H1 (cell line): ENCODE data around the gene SAXO1. TPM values are rescaled to one million over a fixed set of nuclear protein-coding genes. Genes with fewer than 3 reads are reported as not detected.

Experiments
- CTCF ChIA-PET: fragments of 300-600 bp; sonication (Branson Sonifier 250); formaldehyde crosslinking; loops from one replicate; lab custom pipeline; 2021; ENCODE audit not compliant: partially characterized antibody; lab: Charles Lee
- POLR2A ChIA-PET: fragments of 300-600 bp; sonication (Branson Sonifier 250); formaldehyde crosslinking; loops from one replicate; lab custom pipeline; 2021; ENCODE audit warnings: inconsistent platforms; ENCODE audit not compliant: partially characterized antibody; lab: Charles Lee
- DNase-seq, 2 experiments: peaks; one replicate each; pipeline versions ENCODE4 v3.0.0 to v3.0.0-alpha.2; 2010 to 2022; ENCODE audit warnings: low spot score in 2 of 2, low read depth in 1 of 2, mixed read lengths in 1 of 2
- FAIRE-seq: peaks from 2 replicates; lab custom pipeline; 2011; peaks lifted over from hg19 to GRCh38; lab: Jason Lieb, UNC
- H2AFZ ChIP-seq: 2 replicates; pipeline ENCODE4 v1.8.1; 2012; ENCODE audit warnings: low read length, inconsistent platforms
- H2AK5ac ChIP-seq: 2 replicates; pipeline ENCODE4 v1.6.1; 2013; ENCODE audit warnings: low read depth, low read length
- H2BK120ac ChIP-seq: replicated peaks from 2 replicates; pipeline ENCODE3; 2013; ENCODE audit warnings: low read depth, low read length, inconsistent platforms
- H2BK12ac ChIP-seq: 2 replicates; pipeline ENCODE4 v1.6.1; 2013; ENCODE audit warnings: low read depth, low read length
- H2BK15ac ChIP-seq: 2 replicates; pipeline ENCODE4 v1.6.1; 2013; ENCODE audit warnings: low read length
- H2BK20ac ChIP-seq: 2 replicates; pipeline ENCODE4 v1.6.1; 2013; ENCODE audit warnings: low read length
- H2BK5ac ChIP-seq: 2 replicates; pipeline ENCODE4 v1.6.1; 2013; ENCODE audit warnings: low read depth, low read length
- H3K14ac ChIP-seq: 2 replicates; pipeline ENCODE4 v1.6.1; 2013; ENCODE audit warnings: inconsistent platforms; ENCODE audit not compliant: insufficient read length
- H3K18ac ChIP-seq: 2 replicates; pipeline ENCODE4 v1.6.1; 2013; ENCODE audit warnings: low read length; ENCODE audit errors: extremely low read depth
- H3K23ac ChIP-seq: 2 replicates; pipeline ENCODE4 v1.6.1; 2013; ENCODE audit warnings: inconsistent platforms; ENCODE audit not compliant: insufficient read length
- H3K23me2 ChIP-seq: 2 replicates; pipeline ENCODE4 v1.6.1; 2013; ENCODE audit warnings: low read depth, low read length
- H3K27ac ChIP-seq: 2 replicates; pipeline ENCODE4 v1.6.1; 2011; ENCODE audit warnings: low read depth, low read length, inconsistent platforms
- H3K27me3 ChIP-seq, 4 experiments: replicated peaks in 1 of 4; 1 replicate in 1 of 4; 2 replicates in 3 of 4; pipeline versions ENCODE4 v1.6.1 to v1.8.1; 2011 to 2013; ENCODE audit warnings: low read length in 3 of 4, mild to moderate bottlenecking in 3 of 4, inconsistent platforms in 2 of 4, mixed read lengths in 2 of 4, moderate library complexity in 1 of 4; ENCODE audit not compliant: control insufficient read depth in 3 of 4, insufficient read depth in 3 of 4; ENCODE audit errors: extremely low read depth in 1 of 4
- H3K36me3 ChIP-seq, 4 experiments: 2 replicates each; pipeline versions ENCODE4 v1.6.1 to v1.8.1; 2011 to 2013; ENCODE audit warnings: mild to moderate bottlenecking in 4 of 4, low read length in 3 of 4, moderate library complexity in 2 of 4, control low read depth in 1 of 4, inconsistent platforms in 1 of 4; ENCODE audit not compliant: insufficient read depth in 4 of 4, control insufficient read depth in 2 of 4
- H3K4ac ChIP-seq: replicated peaks from 2 replicates; pipeline ENCODE3; 2013; ENCODE audit warnings: low read length, low read depth, mixed read lengths, inconsistent platforms; ENCODE audit not compliant: insufficient read length
- H3K4me1 ChIP-seq, 4 experiments: replicated peaks in 1 of 4; 1 replicate in 1 of 4; 2 replicates in 3 of 4; pipeline versions ENCODE4 v1.6.1 to v1.8.1; 2011 to 2013; ENCODE audit warnings: low read length in 3 of 4, inconsistent platforms in 2 of 4, mixed read lengths in 1 of 4; ENCODE audit not compliant: insufficient read depth in 4 of 4, control insufficient read depth in 3 of 4
- H3K4me2 ChIP-seq, 2 experiments: 2 replicates each; pipeline versions ENCODE4 v1.6.1 to v1.8.1; 2011 to 2013; ENCODE audit warnings: low read depth in 2 of 2, low read length in 2 of 2, control low read depth in 1 of 2, inconsistent platforms in 1 of 2, mild to moderate bottlenecking in 1 of 2; ENCODE audit not compliant: insufficient read depth in 1 of 2
- H3K4me3 ChIP-seq, 4 experiments: fragments of 200-600, 300-600 bp in 1 of 4; sonication (generic), shearing (Covaris generic), sonication (Bioruptor Twin) in 1 of 4; 2 replicates each; pipeline versions ENCODE4 v1.5.1 to v1.8.1; 2011 to 2016; ENCODE audit warnings: low read length in 4 of 4, low read depth in 3 of 4, control low read depth in 2 of 4, inconsistent platforms in 2 of 4, mild to moderate bottlenecking in 2 of 4, mixed read lengths in 1 of 4, moderate library complexity in 1 of 4; ENCODE audit not compliant: insufficient read depth in 2 of 4; ENCODE audit errors: extremely low read depth in 1 of 4
- H3K56ac ChIP-seq: replicated peaks from 2 replicates; pipeline ENCODE3; 2013; ENCODE audit warnings: low read depth, mild to moderate bottlenecking, mixed read lengths, low read length, inconsistent platforms; ENCODE audit not compliant: insufficient read length
- H3K79me1 ChIP-seq: 2 replicates; pipeline ENCODE4 v1.6.1; 2013; ENCODE audit warnings: low read depth, low read length, control low read depth
- H3K79me2 ChIP-seq, 2 experiments: 2 replicates each; pipeline versions ENCODE4 v1.6.1 to v1.8.1; 2012 to 2013; ENCODE audit warnings: low read length in 2 of 2, mild to moderate bottlenecking in 2 of 2, inconsistent platforms in 1 of 2; ENCODE audit not compliant: insufficient read depth in 2 of 2, control insufficient read depth in 1 of 2
- H3K9ac ChIP-seq, 4 experiments: replicated peaks in 1 of 4; 1 replicate in 1 of 4; 2 replicates in 3 of 4; pipeline versions ENCODE4 v1.6.1 to v1.8.1; 2011 to 2013; ENCODE audit warnings: low read depth in 3 of 4, low read length in 3 of 4, control low read depth in 2 of 4, mild to moderate bottlenecking in 2 of 4, moderate library complexity in 2 of 4, inconsistent platforms in 1 of 4; ENCODE audit errors: extremely low read depth in 1 of 4
- H3K9me3 ChIP-seq, 2 experiments: 2 replicates each; pipeline versions ENCODE4 v1.6.1 to v1.8.1; 2012 to 2013; ENCODE audit warnings: mild to moderate bottlenecking in 2 of 2, moderate library complexity in 2 of 2, control low read depth in 1 of 2, inconsistent platforms in 1 of 2, low read depth in 1 of 2, low read length in 1 of 2, mixed read lengths in 1 of 2; ENCODE audit not compliant: insufficient read depth in 2 of 2
- H4K20me1 ChIP-seq, 2 experiments: replicated peaks in 1 of 2; 2 replicates each; pipeline versions ENCODE3 to v1.8.1; 2011 to 2013; ENCODE audit warnings: inconsistent platforms in 2 of 2, low read length in 2 of 2, mild to moderate bottlenecking in 1 of 2; ENCODE audit not compliant: insufficient read depth in 2 of 2, control insufficient read depth in 1 of 2
- H4K5ac ChIP-seq: 2 replicates; pipeline ENCODE4 v1.6.1; 2013; ENCODE audit warnings: low read length, low read depth, mixed read lengths, inconsistent platforms; ENCODE audit not compliant: insufficient read length
- H4K8ac ChIP-seq: 2 replicates; pipeline ENCODE4 v1.8.0; 2013; ENCODE audit warnings: mild to moderate bottlenecking, moderate library complexity, low read length, inconsistent platforms; ENCODE audit not compliant: insufficient read depth; ENCODE audit errors: extremely low read depth
- H4K91ac ChIP-seq: replicated peaks from 2 replicates; pipeline ENCODE3; 2013; ENCODE audit warnings: low read length, mixed read lengths, inconsistent platforms; ENCODE audit not compliant: insufficient read length
- FOSL1 ChIP-seq: IDR thresholded peaks from 2 replicates; pipeline ENCODE4 v1.6.1; 2011; ENCODE audit warnings: mild to moderate bottlenecking, low read depth, low read length, moderate library complexity; ENCODE audit not compliant: insufficient read depth
- SP4 ChIP-seq: IDR thresholded peaks from 2 replicates; pipeline ENCODE4 v1.6.1; 2012; ENCODE audit warnings: low read length, inconsistent platforms
- TCF12 ChIP-seq: IDR thresholded peaks from 2 replicates; pipeline ENCODE4 v1.6.1; 2011; ENCODE audit warnings: low read depth, mild to moderate bottlenecking, low read length
- WGBS, 2 experiments: shearing (Covaris generic) in 1 of 2; methylation state at CpG; one replicate each; pipeline versions ENCODE4 v1.1.6 to v1.1.7; 2013 to 2015; ENCODE audit warnings: low lambda C conversion rate in 2 of 2, mixed read lengths in 2 of 2, inconsistent platforms in 1 of 2, low coverage in 1 of 2, missing lambda C conversion rate in 1 of 2; ENCODE audit not compliant: insufficient replicate concordance in 2 of 2, insufficient coverage in 1 of 2, insufficient read length in 1 of 2; ENCODE audit errors: extremely low coverage in 1 of 2, missing lambda C conversion rate in 1 of 2; 5-methylcytosine and 5-hydroxymethylcytosine counted together
- polyA plus RNA-seq, 7 experiments: library from polyadenylated mRNA; depleted of rRNA in 3 of 7; stranded (reverse) in 5 of 7; unstranded in 2 of 7; fragments of >200 nt in 5 of 7; fragments of 200-250 nt in 2 of 7; gene quantifications; 1 replicate in 5 of 7; 2 replicates in 1 of 7; 4 replicates in 1 of 7; pipeline versions ENCODE4 v1.2.1 to v1.2.3, GENCODE V29; 2011 to 2013; ENCODE audit warnings: missing spikeins in 2 of 7, mixed read lengths in 2 of 7
- total RNA-seq: library from RNA; stranded (reverse); fragmentation: NEBNext Ultra II Directional; extraction: Animal tissue kit (Norgen Biotek cat#: 25700); gene quantifications from 2 replicates; pipeline ENCODE4 v1.2.1, GENCODE V29; 2021

Gene SAXO1
- total and polyA plus RNA-seq, 2 of the 8 experiments (the other 6 are each of a cell fraction or from before 2014, with no cell fraction given), result 0.11 to 0.20 TPM

- POLR2A ChIA-PET, result no interaction called here
- no peak overlapping the region for H3K27ac ChIP-seq
- H3K14ac ChIP-seq, result no peak overlapping the region
- no peak overlapping the region for H4K5ac ChIP-seq
- no peak overlapping the region for H3K18ac ChIP-seq
- no peaks in the 10 kb centered on the region; a peak in 1 of 7 replicates for H3K4me1 ChIP-seq
- no peak overlapping the region for H3K23ac ChIP-seq
- H3K36me3 ChIP-seq, result no peaks in the 10 kb centered on the region
- no peak overlapping the region for H2BK120ac ChIP-seq
- H4K91ac ChIP-seq, result no peak overlapping the region
- no peak overlapping the region for H3K9ac ChIP-seq
- no peak overlapping the region for H2BK15ac ChIP-seq
- 76% methylated on average over 1 of the region's 1 CpG; no CpG with 5 or more reads in 1 of the 2 experiments for WGBS, 2 experiments
- H4K20me1 ChIP-seq, result no peaks in the 10 kb centered on the region
- CTCF ChIA-PET, result no interaction called here
- H3K27me3 ChIP-seq, result no peaks in the 10 kb centered on the region
- no peak overlapping the region for H2BK20ac ChIP-seq
- no peak overlapping the region for H3K4me3 ChIP-seq
- no peak overlapping the region for H2AK5ac ChIP-seq
- H2BK12ac ChIP-seq, result no peak overlapping the region
- H3K56ac ChIP-seq, result no peak overlapping the region
- no peak overlapping the region for H2BK5ac ChIP-seq
- peaks cover 0 to 7% of the 10 kb centered on the region in 2 experiments; a peak in 2 of 4 replicates for H3K9me3 ChIP-seq
- H2AFZ ChIP-seq, result no peak overlapping the region
- H3K4me2 ChIP-seq, result no peak overlapping the region
- H3K79me2 ChIP-seq, result no peaks in the 10 kb centered on the region
- FAIRE-seq (no peak), DNase-seq (no peak)
- no peaks in the 10 kb centered on the region for H3K79me1 ChIP-seq
- no peak overlapping the region for H3K4ac ChIP-seq
- no peaks in the 10 kb centered on the region for H3K23me2 ChIP-seq
- no peak overlapping the region for H4K8ac ChIP-seq
- TF ChIP-seq TCF12 (no peak), FOSL1 (no peak), SP4 (no peak)
Measured at GRCh38 chr9:18887546-18887945, 145.5 kb downstream of the SAXO1 start.
